AG04450 (cell line): ENCODE measurements around the gene PIGU. TPM values are rescaled to one million over a fixed set of nuclear protein-coding genes. Genes with fewer than 3 reads are reported as not detected.

Experiments
- CTCF ChIA-PET: fragments of 300-600, 350-600 bp; formaldehyde crosslinking; extraction: SDS; loops from one replicate; lab custom pipeline; 2022; ENCODE audit warnings: antibody characterized with exemption, inconsistent platforms; lab: Charles Lee
- POLR2A ChIA-PET: fragments of 350-600 bp; formaldehyde crosslinking; extraction: SDS; loops from one replicate; lab custom pipeline; 2021; ENCODE audit warnings: antibody characterized with exemption, inconsistent platforms; lab: Yijun Ruan, JAX
- DNase-seq: peaks from one replicate; pipeline ENCODE4 v3.0.0-alpha.2; 2011; ENCODE audit warnings: low read depth, low spot score
- H3K27ac ChIP-seq: one replicate; pipeline ENCODE4 v1.5.1; 2012; ENCODE audit warnings: low read depth, low read length, control low read depth
- H3K27me3 ChIP-seq: one replicate; pipeline ENCODE4 v1.6.0; 2012; ENCODE audit warnings: low read length; ENCODE audit not compliant: control insufficient read depth, insufficient read depth
- H3K4me3 ChIP-seq: 2 replicates; pipeline ENCODE4 v1.5.1; 2011; ENCODE audit warnings: mild to moderate bottlenecking, low read depth, low read length, control low read depth
- H3K9me3 ChIP-seq: 2 replicates; pipeline ENCODE4 v1.5.1; 2012; ENCODE audit warnings: low read length; ENCODE audit not compliant: control insufficient read depth, insufficient read depth
- CTCF ChIP-seq: IDR thresholded peaks from 2 replicates; pipeline ENCODE4 v1.5.1; 2011; ENCODE audit warnings: low read depth, low read length, control low read depth, inconsistent platforms
- polyA plus RNA-seq: library from polyadenylated mRNA; depleted of rRNA; stranded (reverse); fragments of >200 nt; gene quantifications from 2 replicates; pipeline ENCODE4 v1.2.3, GENCODE V29; 2011; rRNA removed
- small RNA-seq: library from RNA; depleted of rRNA; stranded (forward); fragments of <200 nt; gene quantifications from one replicate; pipeline ENCODE3, GENCODE V24; 2012; ENCODE audit warnings: low read depth; ENCODE audit not compliant: insufficient read length

Gene PIGU
- polyA plus RNA-seq, 1 experiment = 54.8 TPM

GRCh38 chr20:34511891-34512265 lies 165.0 kb downstream of the PIGU start:
- H3K4me3 ChIP-seq = no peak overlapping the region

GRCh38 chr20:34510575-34510974 lies 166.3 kb downstream of the PIGU start:
- CTCF ChIA-PET = no interaction called here

More at GRCh38 chr20:34511891-34512265, 165.0 kb downstream of the PIGU start:
- DNase-seq = no peak
- TF ChIP-seq CTCF = no peak
- Histone ChIP-seq H3K9me3 (no peaks in the 10 kb centered on the region; the same call in 1 of the 2 replicates), H3K27ac (peak overlapping the region; percentile 4), H3K27me3 (no peaks in the 10 kb centered on the region)
- ChIA-PET CTCF (no interaction called here), POLR2A (no interaction called here)

More at GRCh38 chr20:34510575-34510974, 166.3 kb downstream of the PIGU start:
- H3K27me3 ChIP-seq = no peaks in the 10 kb centered on the region
- DNase-seq = no peak
- H3K27ac ChIP-seq = no peak overlapping the region
- POLR2A ChIA-PET = no interaction called here
- H3K9me3 ChIP-seq = no peaks in the 10 kb centered on the region; the same call in 1 of the 2 replicates
- no peak overlapping the region for H3K4me3 ChIP-seq
- TF ChIP-seq CTCF = no peak

Small RNA genes within 50 kb of the gene (small RNA-seq; reads per million reads assigned to genes)
- gene AL118520.1 = not detected
- gene RF00019 = not detected

Other genes starting within 250 kb of the PIGU start
- gene DYNLRB1, start 160.7 kb downstream of the PIGU start, polyA plus RNA-seq = 256 and 325 TPM in 2 replicates
- 15.9 and 26.7 TPM in 2 replicates for gene MAP1LC3A, start 118.4 kb downstream of the PIGU start, polyA plus RNA-seq
- gene TP53INP2, start 27.3 kb upstream of the PIGU start, polyA plus RNA-seq = 5.9 and 8.6 TPM in 2 replicates
- 15.5 and 15.6 TPM in 2 replicates for gene NCOA6, start 148.6 kb upstream of the PIGU start, polyA plus RNA-seq
- 12.1 and 16.2 TPM in 2 replicates for gene GGT7, start 195.8 kb upstream of the PIGU start, polyA plus RNA-seq
- 37.3 and 43.6 TPM in 2 replicates for gene ACSS2, start 199.5 kb upstream of the PIGU start, polyA plus RNA-seq